ENCODE data around the gene ADIG. TPM values are rescaled to one million over a fixed set of nuclear protein-coding genes. Genes with fewer than 3 reads are reported as not detected.

Gene ADIG
- total and polyA plus RNA-seq, 3 donors from 2014 or later, result 10.5 to 53.3 (median 40.9) TPM

DNA sequence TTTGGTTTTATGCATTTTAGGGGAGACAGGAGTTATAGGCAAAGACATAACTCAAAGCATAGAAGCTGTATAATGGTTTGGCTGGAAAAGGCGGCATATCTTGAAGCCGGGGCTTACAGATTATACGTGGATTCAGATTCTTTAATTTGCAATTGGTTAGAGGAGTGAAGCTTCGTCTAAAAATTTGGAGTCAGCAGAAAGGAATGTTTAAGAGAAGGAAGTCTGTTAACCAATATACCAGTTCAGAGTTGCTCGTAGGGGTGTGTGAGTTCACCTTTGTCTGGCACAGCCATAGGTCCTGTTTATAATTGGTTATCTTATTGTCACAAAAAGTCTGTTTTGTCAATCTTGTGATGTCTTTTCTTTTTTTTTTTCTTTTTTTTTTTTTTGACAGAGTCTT is 29.5 kb downstream of the ADIG start:
- H3K27ac ChIP-seq, result no peak overlapping the region
- 78 to 79% methylated on average over 5 of the region's 5 CpGs for WGBS, 2 donors
- no peak overlapping the region for H3K4me3 ChIP-seq
- no peaks in the 10 kb centered on the region for H3K27me3 ChIP-seq
- TF ChIP-seq, protein P1, sequence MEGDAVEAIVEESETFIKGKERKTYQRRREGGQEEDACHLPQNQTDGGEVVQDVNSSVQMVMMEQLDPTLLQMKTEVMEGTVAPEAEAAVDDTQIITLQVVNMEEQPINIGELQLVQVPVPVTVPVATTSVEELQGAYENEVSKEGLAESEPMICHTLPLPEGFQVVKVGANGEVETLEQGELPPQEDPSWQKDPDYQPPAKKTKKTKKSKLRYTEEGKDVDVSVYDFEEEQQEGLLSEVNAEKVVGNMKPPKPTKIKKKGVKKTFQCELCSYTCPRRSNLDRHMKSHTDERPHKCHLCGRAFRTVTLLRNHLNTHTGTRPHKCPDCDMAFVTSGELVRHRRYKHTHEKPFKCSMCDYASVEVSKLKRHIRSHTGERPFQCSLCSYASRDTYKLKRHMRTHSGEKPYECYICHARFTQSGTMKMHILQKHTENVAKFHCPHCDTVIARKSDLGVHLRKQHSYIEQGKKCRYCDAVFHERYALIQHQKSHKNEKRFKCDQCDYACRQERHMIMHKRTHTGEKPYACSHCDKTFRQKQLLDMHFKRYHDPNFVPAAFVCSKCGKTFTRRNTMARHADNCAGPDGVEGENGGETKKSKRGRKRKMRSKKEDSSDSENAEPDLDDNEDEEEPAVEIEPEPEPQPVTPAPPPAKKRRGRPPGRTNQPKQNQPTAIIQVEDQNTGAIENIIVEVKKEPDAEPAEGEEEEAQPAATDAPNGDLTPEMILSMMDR (IDR thresholded peaks at IDR 0.05), result no peak
- no peak for TF ChIP-seq POLR2A (IDR thresholded peaks at IDR 0.05)
- intact Hi-C loops (cut with DNase I; ENCODE audit: low total_unique reads), result no loop called here
- no peaks in the 10 kb centered on the region for H3K9me3 ChIP-seq
- H3K4me1 ChIP-seq, result no peaks in the 10 kb centered on the region
- H3K36me3 ChIP-seq (ENCODE audit: low read depth, missing control alignments), result no peaks in the 10 kb centered on the region
- DNase-seq, result no peak

GRCh38 chr20:38612751-38613515 is 31.9 kb downstream of the ADIG start:
- WGBS, 2 donors, result 76 to 79% methylated on average over 5 of the region's 5 CpGs
- no peaks in the 10 kb centered on the region for H3K27me3 ChIP-seq
- intact Hi-C loops (cut with DNase I; ENCODE audit: low total_unique reads), result no loop called here
- no peak for DNase-seq
- no peak for TF ChIP-seq POLR2A (IDR thresholded peaks at IDR 0.05)
- TF ChIP-seq, protein P1 (IDR thresholded peaks at IDR 0.05), result no peak
- H3K4me1 ChIP-seq, result no peaks in the 10 kb centered on the region
- no peak overlapping the region for H3K27ac ChIP-seq
- no peaks in the 10 kb centered on the region for H3K9me3 ChIP-seq
- no peak overlapping the region for H3K4me3 ChIP-seq
- no peaks in the 10 kb centered on the region for H3K36me3 ChIP-seq (ENCODE audit: low read depth, missing control alignments)

GRCh38 chr20:38615283-38615682 is 34.3 kb downstream of the ADIG start:
- intact Hi-C loops (cut with DNase I; ENCODE audit: low total_unique reads), result no loop called here
- Histone ChIP-seq H3K4me3 (no peak overlapping the region), H3K4me1 (no peaks in the 10 kb centered on the region), H3K27ac (no peak overlapping the region), H3K9me3 (no peaks in the 10 kb centered on the region), H3K27me3 (no peaks in the 10 kb centered on the region), H3K36me3 (ENCODE audit: low read depth, missing control alignments) (no peaks in the 10 kb centered on the region)
- TF ChIP-seq, protein P1 (IDR thresholded peaks at IDR 0.05), result no peak
- TF ChIP-seq POLR2A (IDR thresholded peaks at IDR 0.05), result no peak
- 88 to 91% methylated on average over 15 of the region's 15 CpGs for WGBS, 2 donors
- DNase-seq, result no peak

DNA sequence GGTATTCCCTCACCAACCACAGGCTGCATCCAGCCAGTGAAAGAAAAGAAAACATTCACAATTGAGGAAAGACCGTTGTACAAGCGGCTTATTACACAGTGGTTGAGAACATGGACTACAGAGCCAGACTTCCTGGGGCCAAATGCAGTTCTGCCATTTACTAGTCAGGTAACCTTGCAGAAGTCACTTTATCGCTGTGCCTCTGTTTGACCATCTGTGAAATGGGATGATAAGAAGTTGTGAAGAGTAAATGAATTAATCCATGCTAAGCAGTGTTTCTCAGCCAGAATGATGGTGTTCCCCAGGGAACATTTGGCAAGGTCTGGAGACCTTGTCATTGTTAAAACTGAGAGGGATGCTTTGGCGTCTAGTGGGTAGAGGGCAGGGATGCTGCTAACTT is 35.5 kb downstream of the ADIG start:
- no peaks in the 10 kb centered on the region for H3K27me3 ChIP-seq
- TF ChIP-seq, protein P1 (IDR thresholded peaks at IDR 0.05), result no peak
- no peak for TF ChIP-seq POLR2A (IDR thresholded peaks at IDR 0.05)
- H3K36me3 ChIP-seq (ENCODE audit: low read depth, missing control alignments), result no peaks in the 10 kb centered on the region
- no peak overlapping the region for H3K27ac ChIP-seq
- intact Hi-C loops (cut with DNase I; ENCODE audit: low total_unique reads), result no loop called here
- WGBS, 2 donors, result 87 to 93% methylated on average over 4 of the region's 4 CpGs
- H3K4me1 ChIP-seq, result no peaks in the 10 kb centered on the region
- no peak overlapping the region for H3K4me3 ChIP-seq
- DNase-seq, result no peak
- no peaks in the 10 kb centered on the region for H3K9me3 ChIP-seq
